ENCODE measurements around the gene GPX3. TPM values are rescaled to one million over a fixed set of nuclear protein-coding genes. Genes with fewer than 3 reads are reported as not detected.
A peak's percentile ranks its signal among the peaks of the same experiment; 100 is the strongest.

The GPX3 gene
- total and polyA plus RNA-seq, 12 donors, result 51.1 to 1,751 (median 422) TPM

GRCh38 chr5:151074557-151074956, 54.2 kb downstream of the GPX3 start:
- no peaks in the 10 kb centered on the region for H3K36me3 ChIP-seq (replicated peaks in 1 of 2)
- H3K4me1 ChIP-seq (replicated peaks in 1 of 2), result peaks cover 5 to 36% of the 10 kb centered on the region in 2 donors
- no peak for DNase-seq
- no peak overlapping the region for H3K27ac ChIP-seq
- 90 to 95% (median 92%) methylated on average over 2 of the region's 2 CpGs for WGBS, 4 donors
- no peak overlapping the region for H3K4me3 ChIP-seq
- H3K9me3 ChIP-seq (replicated peaks in 1 of 3), result no peaks in the 10 kb centered on the region
- no peaks in the 10 kb centered on the region for H3K27me3 ChIP-seq
- TF ChIP-seq CTCF (IDR thresholded peaks at IDR 0.05) (no peak), POLR2A (IDR thresholded peaks at IDR 0.05) (no peak)
- intact Hi-C loops (cut with DNase I), result no loop called here

GRCh38 chr5:151075698-151076331, 55.4 kb downstream of the GPX3 start:
- intact Hi-C loops (cut with DNase I), result no loop called here
- TF ChIP-seq POLR2A (IDR thresholded peaks at IDR 0.05) (no peak), CTCF (IDR thresholded peaks at IDR 0.05) (no peak)
- peaks cover 7 to 35% of the 10 kb centered on the region in 2 donors for H3K4me1 ChIP-seq (replicated peaks in 1 of 2)

GRCh38 chr5:151076616-151077015, 56.2 kb downstream of the GPX3 start:
- TF ChIP-seq CTCF (IDR thresholded peaks at IDR 0.05) (no peak), POLR2A (IDR thresholded peaks at IDR 0.05) (no peak)
- Histone ChIP-seq H3K27me3 (no peaks in the 10 kb centered on the region), H3K36me3 (replicated peaks in 1 of 2) (no peaks in the 10 kb centered on the region), H3K4me1 (replicated peaks in 1 of 2) (peaks cover 10 to 37% of the 10 kb centered on the region in 2 donors), H3K9me3 (replicated peaks in 1 of 3) (no peaks in the 10 kb centered on the region), H3K4me3 (no peak overlapping the region), H3K27ac (peak overlapping the region in 3 of 5 donors; percentile 36 to 81 (median 54))
- intact Hi-C loops (cut with DNase I), result no loop called here
- DNase-seq, result no peak
- 89 to 96% (median 93%) methylated on average over 6 of the region's 6 CpGs for WGBS, 4 donors

More at GRCh38 chr5:151075698-151076331, 55.4 kb downstream of the GPX3 start:
- Histone ChIP-seq H3K4me3 (no peak overlapping the region), H3K9me3 (replicated peaks in 1 of 3) (no peaks in the 10 kb centered on the region), H3K36me3 (replicated peaks in 1 of 2) (no peaks in the 10 kb centered on the region), H3K27ac (peak overlapping the region in 4 of 5 donors; percentile 36 to 81 (median 46)), H3K27me3 (no peaks in the 10 kb centered on the region)
- DNase-seq, result peak in 6 of 7 donors; percentile 48 to 79 (median 72)
- WGBS, 4 donors, result 71 to 100% (median 83%) methylated on average over 1 to 5 of the region's 5 CpGs

DNA sequence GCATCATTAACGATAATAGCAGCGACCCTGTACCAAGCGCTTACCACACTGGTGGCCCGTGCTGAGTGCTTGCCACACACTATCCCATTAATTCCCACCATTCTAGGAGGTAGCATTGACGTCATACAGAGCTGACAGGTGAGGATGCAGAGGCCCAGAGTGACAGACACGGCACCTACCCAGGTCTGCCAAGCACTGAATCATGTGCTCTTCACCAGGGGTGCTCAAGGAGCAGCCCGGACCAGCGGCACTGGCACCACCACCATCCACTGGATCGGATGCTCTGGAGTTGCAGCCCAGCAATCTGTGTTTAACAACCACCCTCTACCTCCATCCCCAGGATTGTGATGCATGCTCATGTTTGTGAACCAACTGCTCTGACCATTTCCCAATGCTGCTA, 57.0 kb downstream of the GPX3 start:
- TF ChIP-seq POLR2A (IDR thresholded peaks at IDR 0.05) (no peak), CTCF (IDR thresholded peaks at IDR 0.05) (no peak)
- Histone ChIP-seq H3K27ac (no peak overlapping the region), H3K9me3 (replicated peaks in 1 of 3) (no peaks in the 10 kb centered on the region), H3K4me3 (no peak overlapping the region), H3K27me3 (no peaks in the 10 kb centered on the region), H3K36me3 (replicated peaks in 1 of 2) (no peaks in the 10 kb centered on the region), H3K4me1 (replicated peaks in 1 of 2) (peaks cover 14 to 45% of the 10 kb centered on the region in 2 donors)
- WGBS, 4 donors, result 90 to 98% (median 97%) methylated on average over 8 to 9 of the region's 9 CpGs
- DNase-seq, result no peak
- intact Hi-C loops (cut with DNase I), result no loop called here

Measured in adrenal gland (tissue), 12 donors.